ENCODE data around the gene C1orf174.

The C1orf174 gene

GRCh38 chr1:3894626-3895278 is 5.3 kb downstream of the C1orf174 start:
- DNase-seq: no peak

GRCh38 chr1:3893190-3893589 is 6.9 kb downstream of the C1orf174 start:
- DNase-seq: no peak

- no peak for DNase-seq
Observed at GRCh38 chr1:3892748-3893147, 7.3 kb downstream of the C1orf174 start.

DNA sequence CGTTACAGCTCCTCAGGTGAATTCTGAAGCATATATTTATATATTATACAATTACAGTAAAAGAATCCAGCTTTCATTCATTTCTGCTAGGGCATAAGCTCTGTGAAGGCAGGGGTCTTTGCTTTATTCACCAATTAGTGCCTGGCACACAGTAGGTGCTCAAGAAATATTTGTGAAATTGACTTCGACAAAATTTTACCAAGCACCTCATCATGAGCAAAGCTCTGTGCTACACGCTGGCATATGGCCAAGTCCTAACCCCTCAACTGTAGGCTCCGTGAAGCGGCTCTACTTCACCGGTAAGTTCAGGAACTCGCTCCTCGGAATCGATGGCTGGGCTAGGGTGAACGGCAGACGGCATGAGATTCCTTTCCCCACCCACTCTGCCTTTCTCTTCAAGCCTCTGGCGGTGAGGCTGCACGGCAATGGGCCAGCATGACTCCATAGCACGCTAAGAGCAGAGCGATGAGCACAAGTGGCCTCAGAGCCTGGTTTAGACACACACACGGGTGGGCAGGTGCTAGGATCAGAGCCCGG is 8.7 kb downstream of the C1orf174 start:
- no peak for DNase-seq

- DNase-seq: no peak
Observed at GRCh38 chr1:3890389-3891328, 9.4 kb downstream of the C1orf174 start.

DNA sequence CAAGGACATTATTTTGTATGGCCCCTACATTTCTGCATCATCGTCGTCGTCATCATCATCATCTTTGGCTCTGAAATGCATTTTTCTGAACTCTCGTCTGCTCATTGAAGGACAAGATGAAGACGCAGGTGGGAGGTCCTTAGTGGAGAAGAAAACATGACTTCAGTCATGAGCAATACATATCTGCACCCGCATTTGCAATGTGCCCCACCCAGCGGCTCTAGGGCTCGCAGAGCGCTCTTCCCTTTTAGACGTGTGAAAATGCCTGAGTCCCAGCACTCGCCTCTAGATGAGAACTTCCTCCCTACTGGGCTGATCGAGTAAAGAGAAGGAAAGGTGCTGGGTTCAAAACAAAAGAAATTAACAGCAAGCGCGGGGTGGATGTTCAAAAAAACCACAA is 10.1 kb downstream of the C1orf174 start:
- no peak for DNase-seq

DNA sequence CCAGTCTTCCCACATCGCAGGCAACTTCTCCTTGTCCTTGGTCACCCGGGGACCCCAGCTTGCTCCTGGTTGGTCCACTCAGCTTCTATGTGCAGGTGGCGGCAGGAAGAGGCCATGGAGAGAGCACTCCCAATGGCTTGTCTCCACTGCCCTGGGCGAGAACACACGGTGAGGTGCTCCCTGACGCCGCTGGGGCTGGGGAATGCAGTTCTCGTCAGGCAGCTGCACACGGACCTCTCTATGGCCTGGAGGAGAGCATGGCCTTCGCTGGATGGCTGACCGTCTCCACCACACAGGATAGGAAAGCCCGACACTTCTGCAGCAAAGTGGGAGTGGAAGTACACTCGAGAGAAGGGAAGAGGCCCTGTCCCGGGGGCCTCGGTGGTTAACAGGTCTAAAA is 11.8 kb downstream of the C1orf174 start:
- DNase-seq: no peak

- no peak for DNase-seq
Observed at GRCh38 chr1:3886691-3887090, 13.4 kb downstream of the C1orf174 start.

DNA sequence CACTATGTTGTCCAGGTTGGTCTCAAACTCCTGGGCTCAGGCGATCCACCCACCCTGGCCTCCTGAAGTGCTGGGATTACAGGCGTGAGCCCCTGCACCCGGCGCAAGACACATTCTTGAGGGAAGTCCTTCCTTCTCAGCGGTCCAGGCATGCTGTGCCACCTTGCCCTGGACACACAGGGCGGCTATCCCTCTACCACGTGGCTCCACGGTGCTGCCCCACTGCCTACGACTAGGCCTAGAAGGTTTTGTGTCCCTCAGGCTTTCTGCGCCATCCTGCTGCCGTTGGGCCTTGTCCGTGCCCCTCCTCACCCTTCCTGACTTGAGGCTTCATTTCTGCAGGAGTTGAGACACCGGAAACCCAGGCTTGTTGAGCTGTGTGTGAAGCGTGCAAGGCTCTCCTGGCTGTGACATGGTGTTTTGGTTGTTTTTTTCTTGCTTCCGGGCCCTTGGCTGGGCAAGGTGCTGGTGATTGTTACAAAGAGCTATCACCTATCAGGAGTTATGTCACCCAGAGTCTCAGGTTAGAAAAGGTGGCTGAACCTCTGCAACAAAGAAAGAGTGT is 13.9 kb downstream of the C1orf174 start:
- DNase-seq: no peak

- DNase-seq: no peak
Observed at GRCh38 chr1:3885611-3886010, 14.5 kb downstream of the C1orf174 start.

- no peak for DNase-seq
Observed at GRCh38 chr1:3884966-3885365, 15.1 kb downstream of the C1orf174 start.

- no peak for DNase-seq
Observed at GRCh38 chr1:3883194-3883925, 16.7 kb downstream of the C1orf174 start.

GRCh38 chr1:3881193-3881480 is 18.9 kb downstream of the C1orf174 start:
- DNase-seq: no peak

GRCh38 chr1:3880429-3881192 is 19.5 kb downstream of the C1orf174 start:
- no peak for DNase-seq

- DNase-seq: no peak
Observed at GRCh38 chr1:3879787-3880428, 20.2 kb downstream of the C1orf174 start.

GRCh38 chr1:3879099-3879498 is 21.0 kb downstream of the C1orf174 start:
- DNase-seq: no peak

DNA sequence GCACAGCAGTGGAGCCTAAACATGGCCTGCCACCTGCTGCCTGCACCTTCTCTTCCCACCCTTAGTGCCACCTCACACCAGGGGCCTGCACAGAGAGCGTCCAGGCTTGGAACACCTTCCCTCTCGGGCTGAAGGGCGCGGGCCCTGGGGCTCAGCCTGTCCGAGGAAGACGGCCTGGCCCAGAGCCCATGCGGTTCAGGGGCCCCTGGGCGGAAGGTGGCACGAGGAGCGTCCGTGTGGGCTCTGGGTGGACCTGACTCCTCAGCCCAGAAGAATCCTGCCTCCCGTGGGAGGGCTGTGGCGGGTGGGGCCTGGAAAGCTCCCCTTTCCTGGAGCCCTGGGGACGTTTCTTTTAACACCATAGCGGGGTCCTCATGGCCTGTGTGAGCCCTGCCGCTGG is 23.4 kb downstream of the C1orf174 start:
- no peak for DNase-seq

- no peak for DNase-seq
Observed at GRCh38 chr1:3874736-3875135, 25.3 kb downstream of the C1orf174 start.

GRCh38 chr1:3872546-3872945 is 27.5 kb downstream of the C1orf174 start:
- DNase-seq: no peak

DNA sequence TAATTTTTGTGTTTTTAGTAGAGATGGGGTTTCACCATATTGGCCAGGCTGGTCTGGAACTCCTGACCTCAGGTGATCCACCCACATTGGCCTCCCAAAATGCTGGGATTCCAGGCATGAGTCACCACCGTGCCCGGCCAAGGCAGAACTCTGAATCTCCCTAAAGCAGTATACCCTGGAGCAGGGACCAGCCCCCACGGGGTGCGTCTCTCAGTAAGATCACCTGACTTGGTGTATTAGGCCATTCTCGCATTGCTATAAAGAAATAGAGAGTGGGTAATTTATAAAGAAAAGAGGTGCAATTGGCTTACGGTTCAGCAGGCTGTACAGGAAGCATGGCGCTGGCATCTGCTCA is 28.6 kb downstream of the C1orf174 start:
- no peak for DNase-seq

- DNase-seq: peak; percentile 59
Observed at GRCh38 chr1:3869751-3870301, 30.2 kb downstream of the C1orf174 start.

Data from fibroblast of skin of scalp (primary cell).